GM18526 (cell line): ENCODE measurements around the gene SLC7A9.

Experiments
- POLR2A ChIP-seq: IDR thresholded peaks from 3 replicates; pipeline ENCODE4 v1.6.1; 2011; ENCODE audit not compliant: insufficient read length; ENCODE audit errors: extremely low read depth

Gene SLC7A9

GRCh38 chr19:32869369-32869965 lies at the start of gene SLC7A9:
Gene SLC7A9 (minus strand): TSS chr19:32869767. CDS start chr19:32868534, 1,233 bp downstream.
- no peak for TF ChIP-seq POLR2A

- TF ChIP-seq POLR2A: no peak
Measured at GRCh38 chr19:32919365-32919764, 49.8 kb upstream of the SLC7A9 start.

DNA sequence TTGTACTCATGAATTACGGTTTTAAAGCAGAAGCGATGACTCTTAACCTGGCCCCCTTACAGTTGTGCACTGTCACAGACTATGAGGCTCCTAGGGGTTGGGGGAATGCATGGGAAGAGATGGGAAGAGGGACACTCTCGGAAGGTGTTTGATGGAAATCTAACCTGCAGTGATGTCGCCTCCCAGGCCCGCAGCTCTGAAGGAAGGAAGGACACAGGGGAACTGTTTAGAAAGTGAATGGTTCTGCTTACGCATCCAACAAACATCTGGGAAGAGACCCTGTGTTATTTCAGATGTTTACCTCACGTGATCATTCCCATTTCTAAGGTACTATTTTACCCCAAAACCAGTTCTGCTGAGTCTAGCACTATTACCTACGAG lies 48.0 kb upstream of the SLC7A9 start:
- no peak for TF ChIP-seq POLR2A

DNA sequence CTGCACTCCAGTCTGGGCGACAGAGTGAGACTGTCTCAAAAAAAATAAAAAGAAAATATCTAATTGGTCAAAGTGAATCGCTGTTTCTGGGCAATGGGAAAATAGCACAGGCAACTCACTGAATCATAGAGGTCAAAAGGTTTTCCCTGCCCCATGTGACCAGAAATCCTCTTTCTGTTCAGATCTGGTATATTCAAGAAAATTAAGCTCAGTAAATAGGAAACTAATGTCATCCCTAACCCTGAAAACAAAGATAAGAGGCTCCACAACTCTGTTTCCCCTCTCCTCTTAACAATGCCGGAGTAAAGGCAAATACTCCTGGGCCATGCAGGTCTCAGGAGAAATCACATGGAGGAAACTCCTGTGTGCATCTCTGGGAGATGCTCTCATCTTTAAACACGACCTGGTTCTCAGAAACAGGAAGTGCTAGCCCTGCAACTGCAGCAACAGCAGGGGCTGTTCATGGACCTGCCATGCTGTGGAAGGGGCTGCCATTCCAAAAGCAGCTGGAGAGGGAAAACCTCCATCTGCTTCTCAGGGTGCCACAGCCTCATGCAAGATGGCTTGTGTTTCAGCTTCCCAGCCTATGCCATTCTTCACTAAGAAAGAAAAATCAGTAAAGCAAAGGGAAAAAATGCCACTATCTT lies 47.5 kb upstream of the SLC7A9 start:
- TF ChIP-seq POLR2A: no peak

GRCh38 chr19:32914879-32915660 lies 45.5 kb upstream of the SLC7A9 start:
- TF ChIP-seq POLR2A: no peak

DNA sequence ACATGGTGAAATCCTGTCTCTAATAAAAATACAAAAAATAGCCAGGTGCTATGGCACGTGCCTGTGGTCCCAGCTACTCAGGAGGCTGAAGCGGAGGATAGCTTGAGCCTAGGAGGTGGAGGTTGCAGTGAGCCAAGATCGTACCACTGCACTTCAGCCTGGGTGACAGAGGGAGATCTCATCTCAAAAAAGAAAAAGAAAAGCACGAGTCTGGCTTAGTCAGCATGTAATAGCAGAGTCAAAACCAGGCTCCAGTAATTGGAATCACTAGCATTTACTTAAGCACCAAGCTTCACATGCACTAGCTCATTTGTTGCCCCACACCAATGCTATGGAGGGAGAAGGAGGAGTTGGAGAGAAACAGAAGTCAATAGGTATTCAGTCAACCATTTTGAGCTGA lies 41.9 kb upstream of the SLC7A9 start:
- no peak for TF ChIP-seq POLR2A

DNA sequence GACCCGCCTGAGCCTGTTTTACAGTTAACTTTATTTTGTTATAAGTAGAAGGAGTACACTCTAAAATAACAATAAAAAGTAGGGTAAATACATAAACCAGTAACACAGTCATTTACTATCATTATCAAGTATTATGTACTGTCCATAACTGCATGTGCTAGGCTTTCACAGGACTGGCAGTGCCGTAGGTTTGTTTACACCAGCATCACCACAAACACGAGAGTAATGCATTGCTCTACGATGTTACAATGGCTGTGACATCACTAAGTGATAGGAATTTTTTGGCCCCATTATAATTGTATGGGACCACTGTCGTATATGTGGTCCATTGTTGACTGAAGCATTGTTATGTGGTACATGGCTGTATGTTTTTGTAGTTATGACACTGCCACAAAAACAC lies 41.3 kb upstream of the SLC7A9 start:
- no peak for TF ChIP-seq POLR2A

DNA sequence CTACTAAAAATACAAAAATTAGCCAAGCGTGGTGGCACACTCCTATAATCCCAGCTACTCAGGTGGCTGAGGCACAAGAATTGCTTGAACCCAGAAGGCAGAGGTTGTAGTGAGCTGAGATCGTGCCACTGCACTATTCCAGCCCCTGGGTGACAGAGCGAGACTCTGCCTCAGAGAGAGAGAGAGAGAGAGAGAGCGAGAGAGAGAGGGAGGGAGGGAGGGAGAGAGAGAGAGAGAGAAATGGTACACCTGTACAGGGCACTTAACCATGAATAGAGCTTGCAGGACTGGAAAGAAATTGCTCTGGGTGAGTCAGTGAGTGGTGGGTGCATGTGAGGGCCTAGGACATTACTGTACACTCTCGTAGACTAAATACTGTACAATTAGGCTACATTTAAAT lies 40.5 kb upstream of the SLC7A9 start:
- no peak for TF ChIP-seq POLR2A

DNA sequence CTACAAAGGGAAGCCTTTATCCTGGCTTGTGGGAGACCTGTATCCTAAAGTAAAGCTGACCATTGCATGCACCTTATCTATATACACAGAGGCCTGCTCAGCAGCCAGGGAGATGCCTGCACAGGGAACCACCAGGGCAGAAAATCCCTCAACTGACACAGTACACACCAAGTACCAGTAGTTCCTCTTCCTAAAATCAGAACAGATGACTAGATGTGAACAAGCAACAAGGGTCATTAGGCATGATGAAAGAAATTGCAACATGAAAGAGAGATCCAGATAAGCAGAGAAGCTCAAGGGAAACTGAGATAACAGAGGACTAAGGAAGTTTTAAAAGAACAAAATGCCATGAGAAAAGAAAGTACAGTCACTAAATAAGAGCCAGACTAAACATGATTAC lies 39.7 kb upstream of the SLC7A9 start:
- no peak for TF ChIP-seq POLR2A

DNA sequence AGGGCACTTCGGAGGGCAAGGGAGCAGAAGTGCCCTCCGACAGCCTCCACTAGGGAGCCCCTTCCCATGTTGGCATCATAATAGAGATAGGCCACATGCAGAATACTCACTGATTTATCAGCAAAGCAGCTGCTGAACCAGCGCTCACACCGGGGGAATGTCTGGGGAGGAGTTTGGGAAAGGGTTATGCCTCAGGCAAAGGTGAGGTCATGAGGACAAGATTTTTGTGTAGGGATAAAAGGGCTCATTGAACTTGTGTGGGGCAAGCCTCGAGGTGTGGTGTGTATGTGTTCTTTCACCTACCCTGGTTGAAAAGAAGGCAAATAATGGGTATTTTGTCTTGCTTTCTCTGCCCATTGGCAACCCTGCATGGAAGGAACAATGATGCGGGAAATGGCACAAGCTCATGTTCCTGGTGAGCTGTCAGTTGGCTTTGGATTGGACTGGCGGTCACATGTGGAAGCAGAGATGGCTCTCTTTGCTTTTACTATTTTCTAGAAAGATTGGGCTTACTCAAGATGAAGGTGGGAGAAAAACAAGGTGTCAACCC lies 39.1 kb upstream of the SLC7A9 start:
- no peak for TF ChIP-seq POLR2A

- no peak for TF ChIP-seq POLR2A
Measured at GRCh38 chr19:32902448-32902847, 32.9 kb upstream of the SLC7A9 start.

DNA sequence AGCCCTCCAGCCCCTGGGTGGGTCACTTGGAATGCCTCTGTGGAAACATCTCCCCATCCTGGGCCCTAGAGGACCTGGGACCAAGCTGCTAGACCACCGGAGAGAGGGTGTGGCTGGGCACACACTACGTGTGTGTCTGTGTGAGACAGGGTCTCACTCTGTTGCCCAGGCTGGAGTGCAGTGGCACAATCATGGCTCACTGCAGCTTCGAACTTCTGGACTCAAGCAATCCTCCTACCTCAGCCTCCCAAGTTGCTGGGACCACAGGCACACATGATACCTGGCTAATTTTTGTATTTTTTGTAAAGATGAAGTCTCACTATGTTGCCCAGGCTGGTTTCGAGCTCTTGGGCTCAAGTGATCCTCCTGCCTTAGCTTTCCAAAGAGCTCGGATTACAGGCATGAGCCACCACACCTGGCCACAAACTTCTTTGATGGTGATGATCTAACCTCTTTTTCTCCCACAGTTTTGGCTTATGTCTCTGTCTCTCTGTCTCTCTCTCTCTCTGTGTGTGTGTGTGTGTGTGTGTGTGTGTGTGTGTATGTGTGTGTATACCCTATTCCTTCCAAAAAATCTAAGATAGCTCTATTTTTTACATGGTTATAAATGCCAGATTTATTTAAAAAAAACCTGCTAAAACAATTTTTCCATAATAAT lies 32.1 kb upstream of the SLC7A9 start:
- TF ChIP-seq POLR2A: no peak

DNA sequence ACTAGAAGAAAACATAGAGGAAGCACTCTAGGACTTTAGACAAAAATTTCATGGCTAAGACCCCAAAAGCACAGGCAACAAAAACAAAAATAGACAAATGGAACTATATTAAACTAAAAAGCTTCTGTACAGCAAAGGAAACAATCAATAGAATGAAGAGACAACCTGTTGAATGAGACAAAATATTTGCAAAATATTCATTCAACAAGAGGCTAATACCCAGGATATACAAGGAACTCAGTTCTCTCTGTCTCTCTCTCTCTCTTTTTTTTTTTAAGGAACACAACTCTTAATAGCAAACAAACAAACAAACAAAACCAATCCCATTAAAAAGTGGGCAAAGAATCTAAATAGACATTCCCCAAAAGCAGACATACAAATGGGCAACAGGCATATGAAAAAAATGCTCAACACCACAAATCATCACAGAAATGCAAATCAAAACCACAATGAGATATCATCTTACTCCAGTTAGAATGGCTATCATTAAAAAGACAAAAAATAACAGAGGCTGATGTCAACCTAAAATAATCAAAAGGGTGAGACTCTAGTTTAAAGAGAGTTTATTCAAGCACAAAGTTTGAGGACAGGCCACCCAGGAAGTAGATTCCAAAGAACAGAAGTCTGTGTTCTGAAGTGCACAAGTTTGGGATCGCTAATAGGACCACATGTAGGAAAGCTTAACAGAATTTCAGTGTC lies 27.1 kb upstream of the SLC7A9 start:
- no peak for TF ChIP-seq POLR2A

DNA sequence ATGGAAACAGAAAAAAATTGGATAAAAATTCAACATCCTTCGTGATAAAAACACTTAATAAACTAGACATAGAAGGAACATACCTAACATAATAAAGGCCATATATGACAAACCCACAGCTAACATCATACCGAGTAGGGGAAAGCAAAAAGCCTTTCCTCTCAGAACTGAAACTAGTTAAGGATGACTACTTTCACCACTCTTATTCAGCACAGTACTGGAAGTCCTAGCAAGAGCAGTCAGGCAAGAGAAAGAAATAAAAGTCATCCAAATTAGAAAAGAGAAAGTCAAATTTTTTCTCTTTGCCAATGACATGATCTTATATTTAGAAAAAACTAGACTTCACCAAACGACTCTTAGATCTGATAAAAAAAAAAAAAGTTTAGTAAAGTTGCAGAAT lies 25.8 kb upstream of the SLC7A9 start:
- TF ChIP-seq POLR2A: no peak

- TF ChIP-seq POLR2A: no peak
Measured at GRCh38 chr19:32891609-32892008, 22.0 kb upstream of the SLC7A9 start.

DNA sequence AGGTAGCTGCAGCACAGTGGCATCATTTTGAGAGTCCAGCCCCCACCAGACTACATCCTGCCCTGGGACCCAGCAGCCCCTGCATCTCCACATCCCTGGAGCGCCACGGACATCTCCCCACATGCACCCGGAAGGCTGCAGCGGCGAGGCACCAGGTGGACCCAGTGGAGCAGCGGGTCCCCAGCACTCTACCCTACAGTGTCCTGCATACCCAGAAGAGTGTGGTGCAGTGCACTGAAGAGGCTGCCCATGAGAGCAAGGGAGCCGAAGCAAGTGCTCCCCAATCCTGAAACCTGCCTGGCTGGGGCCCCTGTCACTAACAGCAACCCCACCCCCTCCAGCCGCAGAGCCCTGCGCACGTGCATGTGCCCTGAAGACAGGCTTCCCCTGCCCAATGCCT lies 21.3 kb upstream of the SLC7A9 start:
- no peak for TF ChIP-seq POLR2A

DNA sequence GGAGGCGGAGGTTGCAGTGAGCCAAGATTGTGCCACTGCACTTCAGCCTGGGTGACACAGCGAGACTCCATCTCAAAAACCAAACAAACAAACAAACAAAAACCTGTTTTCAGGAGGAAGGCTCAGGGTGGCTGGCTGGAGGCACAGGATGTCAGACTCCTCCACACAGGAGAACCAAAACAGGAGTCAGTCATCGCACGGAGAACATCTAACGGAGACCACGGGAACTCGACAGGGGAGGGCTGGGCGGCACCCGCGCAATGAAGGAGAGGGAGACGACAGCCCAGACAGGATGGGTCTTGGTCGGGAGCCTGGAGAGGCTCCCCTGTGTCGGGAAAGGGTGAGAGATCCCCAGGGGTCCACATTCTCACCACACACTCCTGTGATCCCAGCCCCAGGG lies 20.8 kb upstream of the SLC7A9 start:
- TF ChIP-seq POLR2A: no peak
